ENCODE results near the gene TAF6L. TPM values are rescaled to one million over a fixed set of nuclear protein-coding genes. Genes with fewer than 3 reads are reported as not detected.
A peak's percentile ranks its signal among the peaks of the same experiment; 100 is the strongest.

TAF6L gene
- total RNA-seq, 1 experiment from 2014 or later = 28.9 TPM

GRCh38 chr11:62770778-62771143 lies 435 bp upstream of the TAF6L start:
- no peaks in the 10 kb centered on the region for H3K9me3 Mint-ChIP-seq (ENCODE audit: low read depth, unreplicated experiment)
- H3K4me1 Mint-ChIP-seq (ENCODE audit: low read depth, unreplicated experiment) = peaks cover 14% of the 10 kb centered on the region
- CTCF ChIA-PET = interaction anchor here (0.8 to 2.2 kb wide), 5 partner anchors 9 to 71 kb away, joined by 3 to 10 read pairs (median 7); partner anchors contain the start of genes POLR2G, TMEM179B and ZBTB3
- no peaks in the 10 kb centered on the region for H3K27me3 Mint-ChIP-seq (ENCODE audit: unreplicated experiment)
- DNase-seq = no peak
- TF ChIP-seq CTCF (IDR thresholded peaks at IDR 0.05; ENCODE audit: unreplicated experiment) = no peak
- H3K4me3 Mint-ChIP-seq (ENCODE audit: low read depth, unreplicated experiment) = peak overlapping the region; percentile 98
- intact Hi-C loops (cut with micrococcal nuclease; ENCODE audit: unreplicated experiment) = no loop called here
- peaks cover 61% of the 10 kb centered on the region for H3K36me3 Mint-ChIP-seq (ENCODE audit: insufficient read depth, unreplicated experiment)
- H3K27ac Mint-ChIP-seq (ENCODE audit: unreplicated experiment) = peak overlapping the region; percentile 99
- no TSS peak for BruUV-seq (replicated peaks)

- CTCF ChIA-PET = interaction anchor here (0.6 to 0.7 kb wide), 2 partner anchors 604 to 801 kb away, joined by 5 read pairs; no protein-coding TSS in a partner anchor
- H3K4me1 Mint-ChIP-seq (ENCODE audit: low read depth, unreplicated experiment) = peaks cover 14% of the 10 kb centered on the region
- no peak for DNase-seq
- no peak overlapping the region for H3K27ac Mint-ChIP-seq (ENCODE audit: unreplicated experiment)
- H3K36me3 Mint-ChIP-seq (ENCODE audit: insufficient read depth, unreplicated experiment) = peaks cover 56% of the 10 kb centered on the region
- no peaks in the 10 kb centered on the region for H3K27me3 Mint-ChIP-seq (ENCODE audit: unreplicated experiment)
- intact Hi-C loops (cut with micrococcal nuclease; ENCODE audit: unreplicated experiment) = no loop called here
- no TSS peak for BruUV-seq (replicated peaks)
- TF ChIP-seq CTCF (IDR thresholded peaks at IDR 0.05; ENCODE audit: unreplicated experiment) = no peak
- H3K9me3 Mint-ChIP-seq (ENCODE audit: low read depth, unreplicated experiment) = no peaks in the 10 kb centered on the region
- no peak overlapping the region for H3K4me3 Mint-ChIP-seq (ENCODE audit: low read depth, unreplicated experiment)
Measured at GRCh38 chr11:62774407-62774806, 3.2 kb downstream of the TAF6L start.

- peaks cover 52% of the 10 kb centered on the region for H3K36me3 Mint-ChIP-seq (ENCODE audit: insufficient read depth, unreplicated experiment)
- H3K9me3 Mint-ChIP-seq (ENCODE audit: low read depth, unreplicated experiment) = no peaks in the 10 kb centered on the region
- no peak overlapping the region for H3K4me3 Mint-ChIP-seq (ENCODE audit: low read depth, unreplicated experiment)
- no peak overlapping the region for H3K27ac Mint-ChIP-seq (ENCODE audit: unreplicated experiment)
- H3K4me1 Mint-ChIP-seq (ENCODE audit: low read depth, unreplicated experiment) = peaks cover 5% of the 10 kb centered on the region
- intact Hi-C loops (cut with micrococcal nuclease; ENCODE audit: unreplicated experiment) = no loop called here
- CTCF ChIA-PET = no interaction called here
- BruUV-seq (replicated peaks) = no TSS peak
- DNase-seq = no peak
- H3K27me3 Mint-ChIP-seq (ENCODE audit: unreplicated experiment) = no peaks in the 10 kb centered on the region
- TF ChIP-seq CTCF (IDR thresholded peaks at IDR 0.05; ENCODE audit: unreplicated experiment) = no peak
Measured at GRCh38 chr11:62775646-62776045, 4.5 kb downstream of the TAF6L start.

- Mint-ChIP-seq H3K27ac (ENCODE audit: unreplicated experiment) (no peak overlapping the region), H3K4me3 (ENCODE audit: low read depth, unreplicated experiment) (no peak overlapping the region), H3K4me1 (ENCODE audit: low read depth, unreplicated experiment) (no peaks in the 10 kb centered on the region), H3K9me3 (ENCODE audit: low read depth, unreplicated experiment) (no peaks in the 10 kb centered on the region), H3K36me3 (ENCODE audit: insufficient read depth, unreplicated experiment) (peaks cover 44% of the 10 kb centered on the region), H3K27me3 (ENCODE audit: unreplicated experiment) (no peaks in the 10 kb centered on the region)
- no TSS peak for BruUV-seq (replicated peaks)
- TF ChIP-seq CTCF (IDR thresholded peaks at IDR 0.05; ENCODE audit: unreplicated experiment) = no peak
- CTCF ChIA-PET = interaction anchor here (0.7 kb wide), 1 partner anchor 78 kb away, joined by 6 read pairs; no protein-coding TSS in a partner anchor
- intact Hi-C loops (cut with micrococcal nuclease; ENCODE audit: unreplicated experiment) = no loop called here
- DNase-seq = no peak
Measured at GRCh38 chr11:62777389-62777788, 6.2 kb downstream of the TAF6L start.

Data from Calu3 (cell line).